Measurements from ENCODE around the gene MATCAP1. TPM values are rescaled to one million over a fixed set of nuclear protein-coding genes. Genes with fewer than 3 reads are reported as not detected.
A peak's percentile ranks its signal among the peaks of the same experiment; 100 is the strongest.

Gene MATCAP1
- total RNA-seq, 2 experiments from 2014 or later = 38.6 to 56.0 TPM

- DNase-seq = peak; percentile 65
- Mint-ChIP-seq H3K27ac (no peak overlapping the region), H3K27me3 (peaks cover 42% of the 10 kb centered on the region), H3K4me1 (peaks cover 47% of the 10 kb centered on the region), H3K36me3 (peaks cover 7% of the 10 kb centered on the region), H3K4me3 (peak overlapping the region; percentile 49), H3K9me3 (ENCODE audit: low read depth) (no peaks in the 10 kb centered on the region)
- CTCF ChIA-PET = interaction anchor here (0.9 to 17.0 kb wide), 12 partner anchors 8 to 220 kb away, joined by 3 to 395 read pairs (median 4); partner anchors contain the start of genes CES3 and MATCAP1
- ATAC-seq = no peak
Observed at GRCh38 chr16:67163164-67163998, 20.4 kb downstream of the MATCAP1 start.

GRCh38 chr16:67162506-67163163 is 21.1 kb downstream of the MATCAP1 start:
- Mint-ChIP-seq H3K27ac (no peak overlapping the region), H3K27me3 (peaks cover 34% of the 10 kb centered on the region), H3K4me3 (no peak overlapping the region), H3K9me3 (ENCODE audit: low read depth) (no peaks in the 10 kb centered on the region), H3K4me1 (peaks cover 53% of the 10 kb centered on the region), H3K36me3 (peaks cover 7% of the 10 kb centered on the region)
- ATAC-seq (no peak), DNase-seq (no peak)
- CTCF ChIA-PET = interaction anchor here (0.9 to 17.0 kb wide), 14 partner anchors 7 to 219 kb away, joined by 3 to 395 read pairs (median 4); partner anchors contain the start of genes CES3, FHOD1, MATCAP1 and NOL3

- peaks cover 60% of the 10 kb centered on the region for H3K4me1 Mint-ChIP-seq
- DNase-seq (no peak), ATAC-seq (no peak)
- peaks cover 26% of the 10 kb centered on the region for H3K27me3 Mint-ChIP-seq
- H3K9me3 Mint-ChIP-seq (ENCODE audit: low read depth) = no peaks in the 10 kb centered on the region
- CTCF ChIA-PET = interaction anchor here (1.2 to 17.0 kb wide), 12 partner anchors 8 to 386 kb away, joined by 3 to 395 read pairs (median 6); partner anchors contain the start of genes FHOD1, MATCAP1, NOL3 and RRAD
- no peak overlapping the region for H3K4me3 Mint-ChIP-seq
- peaks cover 8% of the 10 kb centered on the region for H3K36me3 Mint-ChIP-seq
- no peak overlapping the region for H3K27ac Mint-ChIP-seq
Observed at GRCh38 chr16:67161595-67162058, 22.1 kb downstream of the MATCAP1 start.

- DNase-seq (peak; percentile 93), ATAC-seq (peak; percentile 50)
- H3K4me3 Mint-ChIP-seq = peak overlapping the region; percentile 92
- peaks cover 8% of the 10 kb centered on the region for H3K27me3 Mint-ChIP-seq
- peaks cover 60% of the 10 kb centered on the region for H3K4me1 Mint-ChIP-seq
- H3K36me3 Mint-ChIP-seq = peaks cover 9% of the 10 kb centered on the region
- peak overlapping the region; percentile 97 for H3K27ac Mint-ChIP-seq
- no peaks in the 10 kb centered on the region for H3K9me3 Mint-ChIP-seq (ENCODE audit: low read depth)
- CTCF ChIA-PET = interaction anchor here (0.9 to 17.0 kb wide), 21 partner anchors 8 to 215 kb away, joined by 3 to 395 read pairs (median 5); partner anchors contain the start of genes B3GNT9, CES3, MATCAP1 and NOL3
Observed at GRCh38 chr16:67158637-67159600, 24.8 kb downstream of the MATCAP1 start.

- CTCF ChIA-PET = interaction anchor here (1.0 to 17.0 kb wide), 20 partner anchors 7 to 214 kb away, joined by 3 to 395 read pairs (median 8); partner anchors contain the start of genes B3GNT9, CES3, MATCAP1 and NOL3
Observed at GRCh38 chr16:67157892-67158635, 25.7 kb downstream of the MATCAP1 start.

DNA sequence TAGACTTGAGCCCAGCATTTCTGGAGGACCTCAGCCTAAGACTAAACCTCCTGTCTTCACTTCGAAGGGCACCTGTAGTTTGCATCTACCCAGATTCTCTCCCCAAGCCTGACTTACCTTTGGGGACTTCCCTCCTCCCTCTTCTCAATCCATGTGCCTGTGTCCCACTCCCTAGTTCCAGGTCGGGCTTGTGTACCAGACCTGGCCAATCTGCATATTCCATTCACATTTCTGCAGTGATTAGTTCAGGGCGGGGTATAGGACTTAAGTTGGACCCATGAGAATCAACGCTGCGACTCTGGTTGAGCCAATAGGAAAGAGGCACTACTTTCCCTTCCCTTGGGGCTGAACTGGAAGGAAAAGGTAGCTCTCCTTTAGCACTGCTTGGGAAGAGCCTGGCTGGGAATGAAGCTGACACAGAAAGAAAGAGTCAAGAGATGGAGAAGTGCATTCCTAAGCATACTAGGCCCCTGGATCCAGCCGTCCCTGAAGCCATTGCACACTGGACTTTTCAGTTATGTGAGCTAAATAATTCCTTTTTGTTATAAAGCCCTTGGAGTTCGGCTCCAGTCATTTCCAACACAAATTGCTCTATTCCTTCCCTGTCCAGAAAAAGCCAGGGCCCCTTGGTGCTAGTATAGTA is 26.5 kb downstream of the MATCAP1 start:
- no peaks in the 10 kb centered on the region for H3K9me3 Mint-ChIP-seq (ENCODE audit: low read depth)
- CTCF ChIA-PET = interaction anchor here (1.0 to 17.0 kb wide), 14 partner anchors 11 to 213 kb away, joined by 3 to 395 read pairs (median 8); partner anchors contain the start of genes CES3, MATCAP1 and NOL3
- H3K36me3 Mint-ChIP-seq = peaks cover 16% of the 10 kb centered on the region
- no peak for ATAC-seq
- peaks cover 58% of the 10 kb centered on the region for H3K4me1 Mint-ChIP-seq
- no peak overlapping the region for H3K4me3 Mint-ChIP-seq
- peaks cover under 1% of the 10 kb centered on the region for H3K27me3 Mint-ChIP-seq
- peak overlapping the region; percentile 97 for H3K27ac Mint-ChIP-seq
- DNase-seq = no peak

More at GRCh38 chr16:67157892-67158635, 25.7 kb downstream of the MATCAP1 start:
- DNase-seq = no peak
- H3K4me3 Mint-ChIP-seq = peak overlapping the region; percentile 92
- ATAC-seq = no peak
- H3K9me3 Mint-ChIP-seq (ENCODE audit: low read depth) = no peaks in the 10 kb centered on the region
- H3K27ac Mint-ChIP-seq = peak overlapping the region; percentile 97
- H3K4me1 Mint-ChIP-seq = peaks cover 60% of the 10 kb centered on the region
- peaks cover 13% of the 10 kb centered on the region for H3K36me3 Mint-ChIP-seq
- peaks cover 4% of the 10 kb centered on the region for H3K27me3 Mint-ChIP-seq

GRCh38 chr16:67156143-67156844 is 27.5 kb downstream of the MATCAP1 start:
- Mint-ChIP-seq H3K27me3 (no peaks in the 10 kb centered on the region), H3K4me3 (no peak overlapping the region), H3K36me3 (peaks cover 12% of the 10 kb centered on the region), H3K4me1 (peaks cover 58% of the 10 kb centered on the region), H3K9me3 (ENCODE audit: low read depth) (no peaks in the 10 kb centered on the region), H3K27ac (peak overlapping the region; percentile 33)
- DNase-seq (no peak), ATAC-seq (no peak)
- CTCF ChIA-PET = interaction anchor here (1.2 to 17.0 kb wide), 27 partner anchors 12 to 209 kb away, joined by 3 to 395 read pairs (median 10); partner anchors contain the start of genes CES3 and NOL3

DNA sequence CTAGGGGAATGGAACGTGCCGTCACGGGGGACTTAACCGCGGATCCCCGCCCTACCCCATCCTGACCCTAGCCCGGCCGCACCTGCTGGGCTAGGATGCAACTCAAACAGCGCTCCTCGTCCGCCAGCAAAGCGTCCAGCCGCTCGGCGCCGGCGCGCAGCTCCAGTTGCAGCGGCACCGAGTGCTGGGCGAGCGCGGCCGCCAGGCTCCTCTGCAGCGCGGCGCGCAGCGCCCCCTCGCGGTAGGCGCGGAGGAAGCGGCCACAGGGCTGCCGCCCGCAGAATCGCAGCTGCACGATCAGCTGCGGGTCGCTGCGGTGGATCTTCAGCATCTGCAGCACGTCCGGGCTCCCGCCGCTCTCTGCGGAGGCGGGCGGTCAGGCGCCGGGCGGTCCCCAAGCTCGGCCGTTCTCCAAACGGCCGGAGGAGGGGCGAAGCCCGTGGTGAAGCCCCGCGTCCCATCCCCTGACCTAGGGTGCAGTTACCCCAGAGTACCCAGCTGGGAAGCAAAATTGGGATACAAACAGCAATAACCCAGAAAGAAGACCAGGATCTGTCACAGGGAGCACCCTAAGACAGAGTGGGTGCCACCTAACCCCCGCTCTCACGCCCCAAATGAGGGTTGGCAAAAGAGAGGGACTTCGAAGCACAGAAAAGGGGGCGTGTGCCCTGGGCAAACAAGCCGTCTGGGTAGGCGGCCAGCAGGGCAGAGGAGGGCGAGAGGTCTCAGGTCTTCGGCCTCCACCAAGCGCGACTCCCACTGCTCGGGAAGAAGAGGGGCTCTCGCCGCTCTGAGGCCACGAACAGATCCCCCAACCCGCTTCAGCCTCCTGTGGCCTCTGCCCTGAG is 28.2 kb downstream of the MATCAP1 start:
- peaks cover 12% of the 10 kb centered on the region for H3K36me3 Mint-ChIP-seq
- ATAC-seq = peak; percentile 42

GRCh38 chr16:67154578-67155294 is 29.0 kb downstream of the MATCAP1 start:
- ATAC-seq = no peak
- Mint-ChIP-seq H3K4me3 (peak overlapping the region; percentile 68), H3K9me3 (ENCODE audit: low read depth) (no peaks in the 10 kb centered on the region), H3K27me3 (no peaks in the 10 kb centered on the region), H3K36me3 (peaks cover 12% of the 10 kb centered on the region), H3K27ac (no peak overlapping the region), H3K4me1 (peaks cover 58% of the 10 kb centered on the region)
- DNase-seq = no peak
- CTCF ChIA-PET = interaction anchor here (0.6 to 17.0 kb wide), 73 partner anchors 7 to 281 kb away, joined by 3 to 395 read pairs (median 6); partner anchors contain the start of genes CES3, FHOD1, HSF4 and NOL3

More for the DNA sequence above, 28.2 kb downstream of the MATCAP1 start:
- Mint-ChIP-seq H3K4me1 (peaks cover 59% of the 10 kb centered on the region), H3K9me3 (ENCODE audit: low read depth) (no peaks in the 10 kb centered on the region), H3K27ac (no peak overlapping the region), H3K27me3 (no peaks in the 10 kb centered on the region), H3K4me3 (peak overlapping the region; percentile 68)
- CTCF ChIA-PET = interaction anchor here (0.6 to 17.0 kb wide), 71 partner anchors 8 to 281 kb away, joined by 3 to 395 read pairs (median 6); partner anchors contain the start of genes CES3, FHOD1, HSF4 and NOL3
- peak; percentile 84 for DNase-seq
